Endothelial cell of umbilical vein (primary cell): ENCODE results near the gene SP3. TPM values are rescaled to one million over a fixed set of nuclear protein-coding genes. Genes with fewer than 3 reads are reported as not detected.

Experiments used
- BruUV-seq: library from RNA; stranded (reverse); fragments of 400-500 nt; replicated peaks from 2 replicates; lab custom pipeline; 2021; lab: Mats Ljungman, UMichigan
- CTCF ChIA-PET: fragments of 300-600, 350-600 bp; sonication (Branson Sonifier 250); formaldehyde crosslinking; loops from one replicate; lab custom pipeline; 2021; ENCODE audit warnings: antibody characterized with exemption, inconsistent platforms; lab: Charles Lee
- POLR2A ChIA-PET: fragments of 300-600, 350-600 bp; sonication (Branson Sonifier 250); formaldehyde crosslinking; loops from one replicate; lab custom pipeline; 2021; ENCODE audit warnings: antibody characterized with exemption, inconsistent platforms; lab: Charles Lee
- DNase-seq: peaks from one replicate; pipeline ENCODE4 v3.0.0-alpha.2; 2011; ENCODE audit warnings: low read depth, low spot score
- FAIRE-seq: peaks from 2 replicates; lab custom pipeline; 2011; peaks lifted over from hg19 to GRCh38; lab: Jason Lieb, UNC
- H2AFZ ChIP-seq: 2 replicates; pipeline ENCODE4 v1.6.0; 2012; ENCODE audit warnings: low read depth, low read length, control low read depth, inconsistent platforms
- H3K27ac ChIP-seq: 2 replicates; pipeline ENCODE4 v1.5.1; 2011; ENCODE audit warnings: low read depth, mild to moderate bottlenecking, control low read depth, low read length, moderate library complexity; ENCODE audit not compliant: insufficient read depth
- H3K27me3 ChIP-seq, 2 experiments: 2 replicates each; pipeline versions ENCODE4 v1.6.0 to v1.6.1; 2011; ENCODE audit warnings: low read length in 2 of 2, mixed read lengths in 1 of 2; ENCODE audit not compliant: control insufficient read depth in 2 of 2, insufficient read depth in 2 of 2
- H3K36me3 ChIP-seq, 2 experiments: 2 replicates in 1 of 2; 3 replicates in 1 of 2; pipeline ENCODE4 v1.5.1; 2011; ENCODE audit warnings: low read length in 2 of 2, mild to moderate bottlenecking in 1 of 2, moderate library complexity in 1 of 2; ENCODE audit not compliant: control insufficient read depth in 2 of 2, insufficient read depth in 2 of 2; ENCODE audit errors: extremely low read depth in 1 of 2
- H3K4me1 ChIP-seq: 3 replicates; pipeline ENCODE4 v1.5.1; 2011; ENCODE audit warnings: mild to moderate bottlenecking, low read length; ENCODE audit not compliant: control insufficient read depth, insufficient read depth; ENCODE audit errors: extremely low read depth
- H3K4me2 ChIP-seq: 2 replicates; pipeline ENCODE4 v1.6.1; 2011; ENCODE audit warnings: low read length, control low read depth, mixed read lengths; ENCODE audit not compliant: insufficient read depth
- H3K4me3 ChIP-seq, 3 experiments: fragments of 200-600 bp in 1 of 3; sonication (generic), shearing (Covaris generic) in 1 of 3; replicated peaks in 1 of 3; 2 replicates each; pipeline ENCODE4 v1.5.1; 2011 to 2016; ENCODE audit warnings: control low read depth in 3 of 3, low read length in 3 of 3, mild to moderate bottlenecking in 2 of 3, inconsistent platforms in 1 of 3, low read depth in 1 of 3, moderate library complexity in 1 of 3; ENCODE audit not compliant: insufficient read depth in 1 of 3
- H3K79me2 ChIP-seq: 2 replicates; pipeline ENCODE4 v1.6.0; 2012; ENCODE audit warnings: low read length, inconsistent platforms; ENCODE audit not compliant: control insufficient read depth, insufficient read depth
- H3K9ac ChIP-seq: replicated peaks from 2 replicates; pipeline ENCODE3; 2011; ENCODE audit warnings: low read length, control low read depth; ENCODE audit not compliant: insufficient read depth; ENCODE audit errors: extremely low read depth
- H3K9me1 ChIP-seq: replicated peaks from 3 replicates; pipeline ENCODE4 v1.6.0; 2011; ENCODE audit warnings: mild to moderate bottlenecking, low read length; ENCODE audit not compliant: control insufficient read depth, insufficient read depth; ENCODE audit errors: extremely low read depth
- H3K9me3 ChIP-seq: replicated peaks from 2 replicates; pipeline ENCODE4 v1.5.1; 2012; ENCODE audit warnings: low read length, inconsistent platforms; ENCODE audit not compliant: control insufficient read depth, insufficient read depth
- H4K20me1 ChIP-seq: replicated peaks from 2 replicates; pipeline ENCODE3; 2011; ENCODE audit warnings: mild to moderate bottlenecking, low read length; ENCODE audit not compliant: control insufficient read depth, insufficient read depth; ENCODE audit errors: extremely low read depth
- CTCF ChIP-seq, 2 donors: IDR thresholded peaks; 1 replicate in 1 of 2; 2 replicates in 1 of 2; pipeline ENCODE4 v1.5.1; 2011; ENCODE audit warnings: low read length in 2 of 2, mild to moderate bottlenecking in 2 of 2, moderate library complexity in 2 of 2, control low read depth in 1 of 2, inconsistent platforms in 1 of 2, low read depth in 1 of 2; ENCODE audit not compliant: insufficient read depth in 1 of 2; ENCODE audit errors: extremely low read depth in 1 of 2
- EZH2 ChIP-seq: IDR thresholded peaks from 2 replicates; pipeline ENCODE4 v1.6.1; 2012; ENCODE audit warnings: borderline replicate concordance, low read depth, mild to moderate bottlenecking, moderate library complexity, low read length, inconsistent platforms; ENCODE audit not compliant: severe bottlenecking
- FOS ChIP-seq: IDR thresholded peaks from 2 replicates; pipeline ENCODE4 v1.6.1; 2011; ENCODE audit warnings: mild to moderate bottlenecking, low read length, moderate library complexity, borderline replicate concordance; ENCODE audit not compliant: insufficient read depth
- GATA2 ChIP-seq: IDR thresholded peaks from 2 replicates; pipeline ENCODE4 v1.7.0; 2011; ENCODE audit warnings: low read depth, mild to moderate bottlenecking, moderate library complexity, mixed read lengths, low read length; ENCODE audit not compliant: insufficient read length, insufficient read depth
- JUN ChIP-seq: IDR thresholded peaks from 2 replicates; pipeline ENCODE4 v1.6.1; 2011; ENCODE audit warnings: borderline replicate concordance, low read depth; ENCODE audit not compliant: insufficient read length, insufficient read depth
- MAX ChIP-seq: IDR thresholded peaks from 2 replicates; pipeline ENCODE4 v1.6.1; 2011; ENCODE audit not compliant: insufficient read depth, insufficient read length
- MYC ChIP-seq: IDR thresholded peaks from one replicate; pipeline ENCODE4 v1.6.1; 2011; ENCODE audit warnings: mild to moderate bottlenecking, low read depth, low read length
- POLR2A ChIP-seq: IDR thresholded peaks from 2 replicates; pipeline ENCODE4 v1.6.1; 2012; ENCODE audit warnings: low read depth, mild to moderate bottlenecking, control low read depth, low read length
- POLR2AphosphoS5 ChIP-seq: IDR thresholded peaks from 2 replicates; pipeline ENCODE4 v1.6.1; 2012; ENCODE audit warnings: low read depth, mild to moderate bottlenecking, control low read depth, low read length, moderate library complexity; ENCODE audit not compliant: insufficient read depth
- dilution Hi-C: fragments of 300-500 bp; cut with MboI; formaldehyde crosslinking; loops from one replicate; pipeline ENCODE4 v1.15.0; 2019; ENCODE audit warnings: low sequenced_read_pairs; ENCODE audit not compliant: extremely low pct_ligation_motif_present
- intact Hi-C: fragments of 100-400 bp; cut with micrococcal nuclease; formaldehyde crosslinking; loops from one replicate; pipeline ENCODE4 v1.10.0; 2022
- polyA plus RNA-seq, 4 experiments: library from polyadenylated mRNA; depleted of rRNA in 3 of 4; stranded (reverse) in 3 of 4; unstranded in 1 of 4; fragments of >200 nt; gene quantifications; 2 replicates each; pipeline versions ENCODE4 v1.2.1 to v1.2.3, GENCODE V29; 2011 to 2012; ENCODE audit warnings: missing spikeins in 1 of 4
- total RNA-seq: library from RNA; stranded (reverse); gene quantifications from 2 replicates; pipeline ENCODE4 v1.2.3, GENCODE V29; 2021

Gene SP3
- total and polyA plus RNA-seq, 2 donors (not counting 3 experiments of a cell fraction or from before 2014, with no cell fraction given) = 23.9 to 59.0 TPM

- ChIA-PET CTCF (interaction anchor here (1.6 to 3.1 kb wide), 2 partner anchors 12 to 14 kb away, joined by 4 to 12 read pairs; no protein-coding TSS in a partner anchor), POLR2A (no interaction called here)
Observed at GRCh38 chr2:173984866-173985604, 19.9 kb upstream of the SP3 start.

More at GRCh38 chr2:173984866-173985604, 19.9 kb upstream of the SP3 start:
- no peaks in the 10 kb centered on the region for H4K20me1 ChIP-seq
- intact Hi-C loops = no loop called here
- dilution Hi-C loops = no loop called here
- no peak for TF ChIP-seq JUN
- TF ChIP-seq EZH2 = no peak
- TF ChIP-seq POLR2AphosphoS5 = no peak
- no peak for TF ChIP-seq MYC
- no peak for TF ChIP-seq MAX
- no peak for TF ChIP-seq GATA2
- no peak for TF ChIP-seq CTCF (IDR thresholded peaks at IDR 0.05; ENCODE audit: extremely low read depth in 1 of 2, insufficient read depth in 1 of 2, low read depth in 1 of 2, low read length in 2 of 2)
- no peak for TF ChIP-seq POLR2A
- TF ChIP-seq FOS = no peak
- no peaks in the 10 kb centered on the region for H3K36me3 ChIP-seq
- BruUV-seq = no TSS peak
- no peak overlapping the region for H3K9ac ChIP-seq
- H3K27ac ChIP-seq = no peak overlapping the region
- H3K79me2 ChIP-seq = no peaks in the 10 kb centered on the region
- no peak overlapping the region for H3K4me2 ChIP-seq
- no peak overlapping the region for H3K4me3 ChIP-seq
- H2AFZ ChIP-seq = no peak overlapping the region
- no peaks in the 10 kb centered on the region for H3K4me1 ChIP-seq
- DNase-seq (no peak), FAIRE-seq (no peak)
- no peaks in the 10 kb centered on the region for H3K9me1 ChIP-seq
- peaks cover 0 to 3% of the 10 kb centered on the region in 2 experiments for H3K27me3 ChIP-seq
- no peaks in the 10 kb centered on the region for H3K9me3 ChIP-seq
